AG04449 (cell line): ENCODE data around the gene WNK2.

ENCODE experiments used
- CTCF ChIA-PET: fragments of 350-600 bp; formaldehyde crosslinking; extraction: SDS; loops from one replicate; lab custom pipeline; 2021; ENCODE audit warnings: antibody characterized with exemption; lab: Yijun Ruan, JAX
- POLR2A ChIA-PET: fragments of 400-600, 350-600 bp; formaldehyde crosslinking; extraction: SDS; loops from one replicate; lab custom pipeline; 2020; ENCODE audit warnings: antibody characterized with exemption, inconsistent platforms; lab: Yijun Ruan, JAX
- DNase-seq: peaks from one replicate; pipeline ENCODE4 v3.0.0-alpha.2; 2010; ENCODE audit warnings: low read depth, low spot score
- H3K4me3 ChIP-seq: 2 replicates; pipeline ENCODE4 v1.5.1; 2011; ENCODE audit warnings: low read depth, mild to moderate bottlenecking, control low read depth, low read length
- TF ChIP-seq, protein P1 (sequence below): IDR thresholded peaks from one replicate; pipeline ENCODE4 v1.5.1; 2011; ENCODE audit warnings: mild to moderate bottlenecking, moderate library complexity, low read length, control low read depth, inconsistent platforms; ENCODE audit not compliant: insufficient read depth; ENCODE audit errors: missing control alignments

Gene WNK2

DNA sequence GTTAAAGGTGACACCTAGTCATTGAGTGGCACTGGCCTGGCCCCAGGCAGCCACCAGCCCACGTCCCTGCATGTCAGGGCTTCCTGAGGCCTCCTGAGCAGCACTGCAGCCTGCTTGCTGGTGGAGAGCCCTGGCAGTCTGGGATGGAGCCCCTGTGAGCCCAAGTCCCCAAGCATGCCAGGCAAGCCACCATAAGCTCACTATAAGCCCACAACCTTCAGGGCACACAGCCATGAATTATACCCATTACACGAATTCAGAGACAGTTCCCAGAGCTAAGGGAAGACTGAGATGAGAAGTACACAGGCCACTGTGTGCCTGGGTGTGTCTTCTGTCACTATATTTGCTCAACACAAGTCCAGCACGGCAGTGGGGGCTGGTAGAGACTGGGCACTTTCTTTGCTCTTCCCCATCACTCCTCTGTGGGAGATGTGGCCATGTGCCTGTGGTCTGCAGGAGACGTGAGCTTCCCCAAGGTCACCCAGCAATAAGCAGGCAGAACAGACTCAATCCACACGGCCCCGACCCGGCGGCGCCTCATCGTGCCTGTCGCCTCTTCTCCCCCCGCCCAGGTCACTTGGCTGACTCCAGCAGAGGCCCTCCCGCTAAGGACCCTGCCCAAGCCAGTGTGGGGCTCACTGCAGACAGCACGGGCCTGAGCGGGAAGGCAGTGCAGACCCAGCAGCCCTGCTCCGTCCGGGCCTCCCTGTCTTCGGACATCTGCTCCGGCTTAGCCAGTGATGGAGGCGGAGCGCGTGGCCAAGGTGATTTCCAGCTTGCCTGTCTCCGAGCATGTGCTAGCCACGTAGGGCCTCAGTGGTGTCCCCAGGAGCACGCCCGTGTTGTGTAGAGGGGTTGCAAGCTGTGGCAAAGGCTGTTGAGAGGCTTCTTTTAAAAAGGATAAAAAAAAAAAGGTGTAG, 114.8 kb downstream of the WNK2 start:
- POLR2A ChIA-PET, result interaction anchor here (0.6 kb wide), 1 partner anchor 12 kb away, joined by 3 read pairs; no protein-coding TSS in a partner anchor
- no peak overlapping the region for H3K4me3 ChIP-seq
- CTCF ChIA-PET, result interaction anchor here (1.2 kb wide), 1 partner anchor 268 kb away, joined by 3 read pairs; no protein-coding TSS in a partner anchor
- DNase-seq, result no peak
- TF ChIP-seq, protein P1, sequence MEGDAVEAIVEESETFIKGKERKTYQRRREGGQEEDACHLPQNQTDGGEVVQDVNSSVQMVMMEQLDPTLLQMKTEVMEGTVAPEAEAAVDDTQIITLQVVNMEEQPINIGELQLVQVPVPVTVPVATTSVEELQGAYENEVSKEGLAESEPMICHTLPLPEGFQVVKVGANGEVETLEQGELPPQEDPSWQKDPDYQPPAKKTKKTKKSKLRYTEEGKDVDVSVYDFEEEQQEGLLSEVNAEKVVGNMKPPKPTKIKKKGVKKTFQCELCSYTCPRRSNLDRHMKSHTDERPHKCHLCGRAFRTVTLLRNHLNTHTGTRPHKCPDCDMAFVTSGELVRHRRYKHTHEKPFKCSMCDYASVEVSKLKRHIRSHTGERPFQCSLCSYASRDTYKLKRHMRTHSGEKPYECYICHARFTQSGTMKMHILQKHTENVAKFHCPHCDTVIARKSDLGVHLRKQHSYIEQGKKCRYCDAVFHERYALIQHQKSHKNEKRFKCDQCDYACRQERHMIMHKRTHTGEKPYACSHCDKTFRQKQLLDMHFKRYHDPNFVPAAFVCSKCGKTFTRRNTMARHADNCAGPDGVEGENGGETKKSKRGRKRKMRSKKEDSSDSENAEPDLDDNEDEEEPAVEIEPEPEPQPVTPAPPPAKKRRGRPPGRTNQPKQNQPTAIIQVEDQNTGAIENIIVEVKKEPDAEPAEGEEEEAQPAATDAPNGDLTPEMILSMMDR, result no peak

DNA sequence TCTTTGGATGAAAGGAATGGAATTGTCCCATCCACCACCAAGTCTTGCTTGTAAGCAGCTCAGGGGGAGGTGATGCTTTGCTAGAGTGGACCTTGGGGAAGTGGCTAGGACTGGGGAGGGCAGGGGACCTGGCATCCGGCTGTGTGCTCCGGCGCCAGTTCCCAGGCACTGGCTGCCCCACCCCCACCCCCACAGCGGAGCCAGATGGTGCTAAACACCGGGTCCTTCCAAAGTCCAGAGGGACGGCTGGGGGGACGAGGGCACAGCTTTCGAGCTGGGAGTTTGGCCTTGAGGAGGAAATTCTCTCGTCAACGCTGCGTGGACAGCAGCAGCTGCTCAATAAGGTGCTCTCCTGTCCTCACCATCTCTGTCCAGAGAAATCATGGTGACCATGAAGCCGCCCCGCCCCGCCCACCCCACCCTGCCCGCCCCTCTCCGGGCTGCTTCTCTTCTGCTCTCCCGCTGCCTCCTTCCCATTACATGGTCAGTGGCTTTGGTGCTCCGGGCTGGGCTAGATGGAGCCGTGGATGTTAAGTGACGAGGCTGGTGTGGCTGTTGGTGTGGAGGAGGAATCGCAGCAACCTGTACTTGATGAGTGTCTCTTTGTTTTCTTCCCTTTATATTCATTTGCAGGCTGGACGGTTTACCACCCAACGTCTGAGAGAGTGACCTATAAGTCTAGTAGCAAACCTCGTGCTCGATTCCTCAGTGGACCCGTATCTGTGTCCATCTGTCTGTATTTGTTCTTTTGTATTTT, 115.7 kb downstream of the WNK2 start:
- TF ChIP-seq, protein P1, result no peak
- H3K4me3 ChIP-seq, result no peak overlapping the region
- POLR2A ChIA-PET, result interaction anchor here (0.6 kb wide), 1 partner anchor 13 kb away, joined by 3 read pairs; no protein-coding TSS in a partner anchor
- CTCF ChIA-PET, result interaction anchor here (1.2 kb wide), 1 partner anchor 267 kb away, joined by 3 read pairs; no protein-coding TSS in a partner anchor
- no peak for DNase-seq

DNA sequence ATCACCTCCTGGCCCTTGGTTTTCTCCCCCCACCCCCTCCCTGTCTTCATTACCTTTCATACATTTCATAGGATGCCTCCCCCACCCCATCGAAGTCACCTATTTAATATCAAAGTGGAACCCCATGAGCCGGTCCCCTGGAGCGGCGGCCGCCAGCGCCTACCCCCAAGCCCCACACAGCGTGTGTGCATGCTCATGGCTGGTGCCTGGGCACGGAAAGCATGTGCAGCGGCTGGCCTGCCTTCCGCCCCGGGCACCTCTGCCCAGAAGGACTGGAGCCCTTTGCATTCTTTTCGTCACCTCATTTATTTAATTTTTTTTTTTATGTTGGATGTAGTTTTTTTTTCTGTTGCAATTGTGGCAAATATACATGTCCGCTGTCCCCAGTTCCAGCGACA, 116.2 kb downstream of the WNK2 start:
- CTCF ChIA-PET, result interaction anchor here (1.2 kb wide), 1 partner anchor 266 kb away, joined by 3 read pairs; no protein-coding TSS in a partner anchor
- TF ChIP-seq, protein P1, result no peak
- no peak overlapping the region for H3K4me3 ChIP-seq

DNA sequence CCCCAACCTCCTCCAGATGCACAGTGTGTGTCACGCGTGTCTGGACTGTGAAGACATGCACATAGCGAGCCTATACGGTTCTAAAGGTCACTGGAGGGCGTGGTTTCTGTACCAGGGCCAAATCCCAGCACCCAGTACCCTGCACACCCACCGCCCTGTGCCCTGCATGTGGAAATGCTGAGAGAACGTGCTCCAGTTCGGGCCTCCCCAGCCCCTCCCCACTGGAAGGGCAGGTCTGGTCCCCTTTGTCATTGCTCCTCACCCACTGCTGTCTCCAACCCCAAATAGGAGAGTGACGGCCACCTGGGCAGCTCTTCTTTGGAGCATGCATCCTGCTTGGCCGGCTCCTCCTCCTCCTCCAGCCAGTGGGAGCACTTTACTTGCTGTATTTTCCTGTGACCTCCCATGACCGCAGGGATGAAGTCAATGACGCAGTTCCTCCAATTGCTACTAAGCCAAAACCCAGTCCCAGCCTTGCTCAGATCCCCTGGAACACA, 116.7 kb downstream of the WNK2 start:
- TF ChIP-seq, protein P1, result no peak
- DNase-seq, result no peak
- ChIA-PET CTCF (no interaction called here), POLR2A (no interaction called here)
- no peak overlapping the region for H3K4me3 ChIP-seq

More for the DNA sequence above, 116.2 kb downstream of the WNK2 start:
- no peak for DNase-seq
- POLR2A ChIA-PET, result no interaction called here

DNA sequence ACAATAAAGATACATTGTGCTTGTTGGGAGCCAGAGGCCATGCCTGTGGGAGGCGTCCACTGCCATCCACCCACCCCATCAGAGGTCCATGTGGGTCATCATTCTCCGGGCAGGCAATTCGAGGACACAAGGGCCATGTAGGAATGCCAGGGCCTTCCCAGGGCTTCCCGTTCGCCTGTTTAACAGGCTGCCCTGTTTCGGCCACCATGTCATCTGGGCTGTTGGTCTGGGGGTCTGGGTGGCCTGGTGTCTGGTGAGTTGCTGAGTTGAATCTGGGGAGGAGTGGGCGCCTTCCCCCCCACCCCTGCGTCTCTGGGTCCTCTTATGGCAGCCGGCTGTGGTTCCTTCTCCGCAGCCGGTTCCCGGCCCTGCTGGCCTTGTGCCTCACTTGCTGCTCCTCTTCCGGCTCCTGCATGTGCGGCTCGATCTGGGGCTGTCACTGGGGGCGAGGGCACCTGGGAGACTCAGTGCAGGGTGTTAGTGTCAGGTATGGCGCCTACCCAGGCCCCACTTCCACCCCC, 117.4 kb downstream of the WNK2 start:
- POLR2A ChIA-PET, result no interaction called here
- CTCF ChIA-PET, result interaction anchor here (1.3 to 5.8 kb wide), 3 partner anchors 28 to 193 kb away, joined by 3 to 59 read pairs (median 5); no protein-coding TSS in a partner anchor
- TF ChIP-seq, protein P1, result no peak
- no peak overlapping the region for H3K4me3 ChIP-seq
- no peak for DNase-seq
